Spleen (tissue), 7 donors: ENCODE results near the gene KAT6B.

ENCODE experiments used
- POLR2A ChIP-seq, 3 donors: fragments of 450-650 bp; IDR thresholded peaks; one replicate each; pipeline ENCODE4 v1.5.1; 2017; ENCODE audit warnings: antibody characterized with exemption in 3 of 3, mild to moderate bottlenecking in 1 of 3
- POLR2AphosphoS5 ChIP-seq, 3 donors: sonication (generic); formaldehyde crosslinking; IDR thresholded peaks; one replicate each; pipeline ENCODE4 v1.5.1; 2017; ENCODE audit warnings: antibody characterized with exemption in 3 of 3
- TF ChIP-seq, protein P1 (sequence below), 11 experiments: fragments of 200-600 bp in 7 of 11; fragments of 450-650 bp in 4 of 11; sonication (generic) in 4 of 11; IDR thresholded peaks in 8 of 11; conservative IDR thresholded peaks in 3 of 11; 1 replicate in 7 of 11; 2 replicates in 4 of 11; pipeline versions ENCODE4 v1.4.0 to v1.8.0; 2016 to 2021; ENCODE audit warnings: antibody characterized with exemption in 11 of 11, inconsistent platforms in 4 of 11, mild to moderate bottlenecking in 1 of 11
- donor health status: DM: no; HTN: no; CAD: no; lungs with moderate emphysema.
- donor health status: DM: no; HTN: no; CAD: no.
- donor health status: DM: no; HTN: no; CAD: no.

GRCh38 chr10:74869635-74870034, 43.2 kb downstream of the KAT6B start:
- TF ChIP-seq, protein P1, sequence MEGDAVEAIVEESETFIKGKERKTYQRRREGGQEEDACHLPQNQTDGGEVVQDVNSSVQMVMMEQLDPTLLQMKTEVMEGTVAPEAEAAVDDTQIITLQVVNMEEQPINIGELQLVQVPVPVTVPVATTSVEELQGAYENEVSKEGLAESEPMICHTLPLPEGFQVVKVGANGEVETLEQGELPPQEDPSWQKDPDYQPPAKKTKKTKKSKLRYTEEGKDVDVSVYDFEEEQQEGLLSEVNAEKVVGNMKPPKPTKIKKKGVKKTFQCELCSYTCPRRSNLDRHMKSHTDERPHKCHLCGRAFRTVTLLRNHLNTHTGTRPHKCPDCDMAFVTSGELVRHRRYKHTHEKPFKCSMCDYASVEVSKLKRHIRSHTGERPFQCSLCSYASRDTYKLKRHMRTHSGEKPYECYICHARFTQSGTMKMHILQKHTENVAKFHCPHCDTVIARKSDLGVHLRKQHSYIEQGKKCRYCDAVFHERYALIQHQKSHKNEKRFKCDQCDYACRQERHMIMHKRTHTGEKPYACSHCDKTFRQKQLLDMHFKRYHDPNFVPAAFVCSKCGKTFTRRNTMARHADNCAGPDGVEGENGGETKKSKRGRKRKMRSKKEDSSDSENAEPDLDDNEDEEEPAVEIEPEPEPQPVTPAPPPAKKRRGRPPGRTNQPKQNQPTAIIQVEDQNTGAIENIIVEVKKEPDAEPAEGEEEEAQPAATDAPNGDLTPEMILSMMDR (IDR thresholded peaks at IDR 0.05 in 8 of 11, conservative IDR thresholded peaks at IDR 0.05 in 3 of 11) = no peak
- TF ChIP-seq POLR2AphosphoS5 (IDR thresholded peaks at IDR 0.05) (no peak), POLR2A (IDR thresholded peaks at IDR 0.05) (no peak)
